Gastrocnemius medialis (tissue), 4 donors: Measurements from ENCODE around the gene RUNDC3A.

Experiments
- CTCF ChIP-seq, 5 experiments: fragments of 450-650 bp in 3 of 5; fragments of 200-600 bp in 2 of 5; sonication (generic) in 2 of 5; IDR thresholded peaks in 4 of 5; conservative IDR thresholded peaks in 1 of 5; 1 replicate in 4 of 5; 2 replicates in 1 of 5; pipeline ENCODE4 v1.5.1; 2016 to 2019; ENCODE audit warnings: antibody characterized with exemption in 5 of 5, mild to moderate bottlenecking in 3 of 5, moderate library complexity in 3 of 5
- POLR2A ChIP-seq, 2 donors: fragments of 450-650 bp; IDR thresholded peaks; one replicate each; pipeline ENCODE4 v1.6.1; 2017; ENCODE audit warnings: antibody characterized with exemption in 2 of 2, mild to moderate bottlenecking in 2 of 2, moderate library complexity in 2 of 2

GRCh38 chr17:44358066-44358465 is 49.7 kb downstream of the RUNDC3A start:
- no peak for TF ChIP-seq CTCF (IDR thresholded peaks at IDR 0.05 in 4 of 5, conservative IDR thresholded peaks at IDR 0.05 in 1 of 5)
- no peak for TF ChIP-seq POLR2A (IDR thresholded peaks at IDR 0.05)
